Ectodermal cell (in vitro differentiated cells): Measurements from ENCODE around the gene CAP1.
"Not testable (repeated sequence)": the region's sequence is repeated elsewhere in the genome, so short reads cannot be mapped to it uniquely, and the experiment has no call there.

Source experiments
- H3K27ac ChIP-seq: 2 replicates; pipeline ENCODE4 v1.7.0; 2013; ENCODE audit warnings: mild to moderate bottlenecking, low read depth, low read length; ENCODE audit not compliant: insufficient read depth, poor library complexity, severe bottlenecking
- H3K27me3 ChIP-seq: 2 replicates; pipeline ENCODE4 v1.7.0; 2013; ENCODE audit warnings: mild to moderate bottlenecking, low read length; ENCODE audit not compliant: insufficient read depth, control insufficient read depth, poor library complexity, severe bottlenecking
- H3K36me3 ChIP-seq: one replicate; pipeline ENCODE4 v1.7.0; 2013; ENCODE audit warnings: low read length; ENCODE audit not compliant: control insufficient read depth, insufficient read depth
- H3K4me1 ChIP-seq: one replicate; pipeline ENCODE4 v1.7.0; 2013; ENCODE audit warnings: low read length; ENCODE audit not compliant: control insufficient read depth, insufficient read depth
- H3K4me3 ChIP-seq: 2 replicates; pipeline ENCODE4 v1.7.0; 2013; ENCODE audit warnings: low read depth, low read length, control low read depth; ENCODE audit not compliant: insufficient read depth
- H3K9me3 ChIP-seq: 2 replicates; pipeline ENCODE4 v1.7.0; 2013; ENCODE audit warnings: mild to moderate bottlenecking, low read length, moderate library complexity; ENCODE audit not compliant: control insufficient read depth
- WGBS, 2 experiments: methylation state at CpG; one replicate each; pipeline ENCODE4 v1.1.7; 2013; ENCODE audit warnings: missing lambda C conversion rate in 2 of 2; 5-methylcytosine and 5-hydroxymethylcytosine counted together

The CAP1 gene

DNA sequence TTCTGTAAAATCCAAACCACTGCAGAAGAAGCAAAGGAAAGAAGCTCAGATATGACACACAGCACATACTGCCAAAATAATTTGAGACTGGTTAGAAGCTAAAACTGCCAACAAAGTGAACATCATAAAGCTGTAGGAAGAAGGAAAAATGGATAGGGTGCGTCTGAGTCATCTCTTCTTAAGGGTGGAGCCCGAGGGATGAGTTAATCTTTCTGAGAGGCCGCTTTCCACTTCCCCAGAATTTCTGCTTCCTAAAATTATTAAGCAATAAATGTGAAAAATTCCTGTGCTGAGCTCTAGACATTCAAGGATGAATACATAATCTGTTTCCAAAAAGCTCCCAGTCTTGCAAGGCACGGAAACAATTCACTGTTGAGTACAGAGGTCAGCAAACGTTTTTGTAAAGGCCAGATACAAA lies 36.4 kb downstream of the CAP1 start:
- Histone ChIP-seq H3K27ac (no peak overlapping the region), H3K36me3 (peaks cover 30% of the 10 kb centered on the region), H3K9me3 (no peaks in the 10 kb centered on the region), H3K4me3 (no peak overlapping the region), H3K27me3 (no peaks in the 10 kb centered on the region), H3K4me1 (no peaks in the 10 kb centered on the region)
- 87 to 93% methylated on average over 4 to 5 of the region's 5 CpGs for WGBS, 2 experiments

DNA sequence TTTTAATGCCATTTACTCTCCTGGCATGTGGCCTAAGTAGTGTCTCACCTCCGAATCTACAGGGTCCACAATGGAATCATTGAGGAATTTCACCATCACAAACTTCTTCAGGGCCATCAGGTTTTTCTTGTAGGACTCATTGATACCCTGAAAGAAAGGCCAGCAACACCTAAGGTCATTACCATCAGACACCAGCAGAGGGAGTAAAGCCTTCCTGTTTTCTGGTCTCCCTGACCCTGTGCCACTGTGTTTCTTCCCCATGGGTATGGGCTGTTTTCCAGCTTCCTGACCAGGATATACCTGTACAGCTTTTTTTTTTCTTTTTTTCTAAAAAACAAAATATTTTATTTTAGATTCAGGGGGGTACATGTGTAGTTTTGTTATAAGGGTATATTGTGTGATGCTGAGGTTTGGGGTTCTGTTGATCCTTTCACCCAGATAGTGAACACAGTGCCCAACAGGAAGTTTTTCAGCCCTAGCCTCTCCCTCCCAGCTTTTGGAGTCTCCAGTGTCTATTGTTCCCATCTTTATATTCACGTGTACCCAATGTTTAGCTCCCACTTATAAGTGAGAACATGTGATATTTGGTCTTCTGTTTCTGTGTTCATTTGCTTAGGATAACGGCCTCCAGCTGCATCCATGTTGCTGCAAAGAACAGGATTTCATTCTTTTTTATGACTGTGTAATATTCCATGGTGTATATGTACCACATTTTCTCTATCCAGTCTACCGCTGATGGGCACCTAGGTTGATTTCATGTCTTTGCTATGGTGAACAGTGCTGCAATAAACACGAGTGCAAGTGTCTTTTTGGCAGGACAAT lies 38.2 kb downstream of the CAP1 start:
- WGBS, 2 experiments = 92 to 95% methylated on average over 5 of the region's 5 CpGs
- H3K27me3 ChIP-seq = no peaks in the 10 kb centered on the region
- no peaks in the 10 kb centered on the region for H3K9me3 ChIP-seq
- no peak overlapping the region for H3K4me3 ChIP-seq
- H3K4me1 ChIP-seq = no peaks in the 10 kb centered on the region
- no peak overlapping the region for H3K27ac ChIP-seq
- peaks cover 20% of the 10 kb centered on the region for H3K36me3 ChIP-seq

GRCh38 chr1:40079774-40080400 lies 39.4 kb downstream of the CAP1 start:
- Histone ChIP-seq H3K9me3 (no peaks in the 10 kb centered on the region), H3K4me3 (no peak overlapping the region), H3K36me3 (peaks cover 21% of the 10 kb centered on the region), H3K27ac (no peak overlapping the region), H3K4me1 (no peaks in the 10 kb centered on the region), H3K27me3 (no peaks in the 10 kb centered on the region)
- WGBS, 2 experiments = 95 to 96% methylated on average over 3 to 6 of the region's 6 CpGs

- Histone ChIP-seq H3K36me3 (peaks cover 16% of the 10 kb centered on the region), H3K27me3 (no peaks in the 10 kb centered on the region), H3K27ac (no peak overlapping the region), H3K4me3 (no peak overlapping the region), H3K9me3 (no peaks in the 10 kb centered on the region), H3K4me1 (no peaks in the 10 kb centered on the region)
- WGBS, 2 experiments = 67 to 68% methylated on average over 7 of the region's 7 CpGs
Measured at GRCh38 chr1:40081871-40082270, 41.3 kb downstream of the CAP1 start.

DNA sequence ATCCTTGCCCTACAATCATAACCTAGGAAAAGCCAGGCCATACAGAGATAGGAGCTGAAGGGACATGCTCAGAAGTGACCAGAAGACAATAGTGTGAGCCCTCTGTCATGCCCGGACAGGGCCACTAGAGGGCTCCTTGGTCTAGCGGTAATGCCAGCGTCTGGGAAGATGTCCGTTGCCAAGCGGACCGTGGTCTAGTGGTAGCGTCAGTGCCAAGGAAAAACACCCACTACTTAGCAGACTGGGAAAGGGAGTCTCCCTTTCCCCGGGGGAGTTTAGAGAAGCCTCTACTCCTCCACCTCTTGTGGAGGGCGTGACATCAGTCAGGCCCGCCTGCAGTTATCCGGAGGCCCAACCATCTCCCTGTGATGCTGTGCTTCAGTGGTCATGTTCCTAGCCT lies 44.2 kb downstream of the CAP1 start:
- H3K36me3 ChIP-seq = peaks cover 28% of the 10 kb centered on the region
- not testable (repeated sequence) for H3K4me3 ChIP-seq, H3K27me3 ChIP-seq, H3K4me1 ChIP-seq, H3K27ac ChIP-seq, H3K9me3 ChIP-seq
- WGBS, 2 experiments = 41 to 46% methylated on average over 11 of the region's 11 CpGs

- Histone ChIP-seq H3K9me3 (no peaks in the 10 kb centered on the region), H3K4me1 (peaks cover 4% of the 10 kb centered on the region), H3K36me3 (peaks cover 37% of the 10 kb centered on the region), H3K27ac (no peak overlapping the region), H3K4me3 (no peak overlapping the region), H3K27me3 (no peaks in the 10 kb centered on the region)
- WGBS, 2 experiments = 95 to 96% methylated on average over 5 of the region's 5 CpGs
Measured at GRCh38 chr1:40090652-40091355, 50.3 kb downstream of the CAP1 start.

GRCh38 chr1:40092241-40092640 lies 51.7 kb downstream of the CAP1 start:
- no peaks in the 10 kb centered on the region for H3K9me3 ChIP-seq
- H3K4me3 ChIP-seq = no peak overlapping the region
- no peak overlapping the region for H3K27ac ChIP-seq
- WGBS, 2 experiments = 90 to 95% methylated on average over 2 of the region's 2 CpGs
- H3K4me1 ChIP-seq = peaks cover 6% of the 10 kb centered on the region
- no peaks in the 10 kb centered on the region for H3K27me3 ChIP-seq
- peaks cover 36% of the 10 kb centered on the region for H3K36me3 ChIP-seq

DNA sequence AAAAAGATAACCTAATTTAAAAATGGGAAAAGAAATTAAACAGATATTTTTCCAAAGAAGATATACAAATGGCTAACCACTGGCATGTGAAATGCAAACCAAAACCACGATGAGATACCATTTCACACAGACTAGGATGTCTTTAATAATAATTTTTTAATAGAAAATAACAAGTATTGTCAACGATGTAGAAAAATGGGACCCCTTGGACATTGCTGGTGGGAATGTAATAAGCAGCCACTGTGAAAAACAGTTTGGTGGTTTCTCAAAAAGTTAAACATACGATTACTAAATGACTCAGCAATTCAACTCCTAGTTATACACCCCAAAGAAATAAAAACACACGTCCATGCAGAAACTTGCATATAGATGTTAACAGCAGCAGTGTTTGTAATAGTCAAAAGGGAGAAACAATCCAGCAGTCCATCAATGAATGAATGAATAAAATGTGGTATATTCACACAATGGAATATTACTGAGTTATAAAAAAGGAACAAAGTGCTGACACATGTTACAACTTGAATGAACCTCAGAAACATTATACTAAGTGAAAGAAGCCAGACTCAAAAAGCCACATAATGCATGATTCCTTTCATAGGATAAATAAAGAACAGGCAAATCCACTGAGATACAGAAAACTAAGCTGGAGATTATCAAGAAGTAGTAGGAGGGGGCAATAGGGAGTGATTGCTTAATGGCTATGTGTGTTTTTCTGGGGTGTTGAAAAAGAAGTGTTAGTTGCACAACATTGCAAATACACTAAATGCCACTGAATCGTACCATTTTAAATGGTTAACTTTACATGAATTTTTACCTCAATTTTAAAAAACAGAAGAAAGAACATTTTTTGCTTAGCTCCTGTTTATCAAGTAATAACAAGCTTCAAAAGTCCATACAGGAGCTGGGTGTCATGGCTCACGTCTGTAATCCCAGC lies 52.4 kb downstream of the CAP1 start:
- no peak overlapping the region for H3K27ac ChIP-seq
- H3K9me3 ChIP-seq = no peaks in the 10 kb centered on the region
- H3K36me3 ChIP-seq = peaks cover 29% of the 10 kb centered on the region
- H3K27me3 ChIP-seq = no peaks in the 10 kb centered on the region
- H3K4me3 ChIP-seq = no peak overlapping the region
- WGBS, 2 experiments = 72 to 79% methylated on average over 4 to 6 of the region's 6 CpGs
- peaks cover 6% of the 10 kb centered on the region for H3K4me1 ChIP-seq

- Histone ChIP-seq H3K9me3 (no peaks in the 10 kb centered on the region), H3K36me3 (peaks cover 14% of the 10 kb centered on the region), H3K4me3 (no peak overlapping the region), H3K27ac (no peak overlapping the region), H3K4me1 (peaks cover 6% of the 10 kb centered on the region), H3K27me3 (no peaks in the 10 kb centered on the region)
- WGBS, 2 experiments = 65 to 69% methylated on average over 4 of the region's 4 CpGs
Measured at GRCh38 chr1:40094466-40095110, 54.1 kb downstream of the CAP1 start.
